Activated CD4-positive, alpha-beta T cell treated with anti-CD3 and anti-CD28 coated beads, Interleukin-2, Interleukin-4, amounts not matched to agents 100 ng/mL and 50 ng/mL, durations not matched to agents 16 hours and 8 hours (primary cell): ENCODE data around the gene SLC30A3.
"Not testable (repeated sequence)": the region's sequence is repeated elsewhere in the genome, so short reads cannot be mapped to it uniquely, and the experiment has no call there.

Source experiments
- DNase-seq: peaks from one replicate; pipeline ENCODE4 v3.0.0-alpha.2; 2020; ENCODE audit warnings: low spot score

SLC30A3 gene

GRCh38 chr2:27262379-27263286 is at the start of gene SLC30A3:
SLC30A3 (minus strand) TSS chr2:27263047; CDS start chr2:27262906, 141 bp downstream.
- DNase-seq: peak; percentile 63

DNA sequence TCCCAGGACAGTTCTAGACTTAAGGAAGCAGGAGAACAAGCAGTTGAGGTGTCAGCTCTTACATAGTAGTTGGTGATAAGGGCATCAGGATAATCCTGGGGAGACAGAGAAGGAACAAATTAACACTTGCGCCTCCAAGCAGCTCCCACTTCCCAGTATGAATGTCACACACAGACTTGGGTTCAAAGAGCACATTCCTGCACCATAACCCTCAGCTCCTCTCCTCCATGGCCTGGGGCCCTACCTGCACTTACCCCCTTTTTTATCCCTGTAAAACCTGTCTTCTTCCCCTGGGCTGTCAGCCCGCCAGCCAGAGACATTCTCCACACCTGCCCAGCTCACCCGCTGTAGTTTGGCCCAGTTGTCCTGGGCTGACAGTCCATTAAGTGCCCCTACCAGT is 49.3 kb upstream of the SLC30A3 start:
- DNase-seq: no peak

- no peak for DNase-seq
Measured at GRCh38 chr2:27309651-27310050, 46.8 kb upstream of the SLC30A3 start.

- no peak for DNase-seq
Measured at GRCh38 chr2:27308359-27308881, 45.6 kb upstream of the SLC30A3 start, which contains the start of gene UCN. UCN (minus strand) TSS chr2:27308445; CDS start chr2:27307895, 550 bp downstream.

DNA sequence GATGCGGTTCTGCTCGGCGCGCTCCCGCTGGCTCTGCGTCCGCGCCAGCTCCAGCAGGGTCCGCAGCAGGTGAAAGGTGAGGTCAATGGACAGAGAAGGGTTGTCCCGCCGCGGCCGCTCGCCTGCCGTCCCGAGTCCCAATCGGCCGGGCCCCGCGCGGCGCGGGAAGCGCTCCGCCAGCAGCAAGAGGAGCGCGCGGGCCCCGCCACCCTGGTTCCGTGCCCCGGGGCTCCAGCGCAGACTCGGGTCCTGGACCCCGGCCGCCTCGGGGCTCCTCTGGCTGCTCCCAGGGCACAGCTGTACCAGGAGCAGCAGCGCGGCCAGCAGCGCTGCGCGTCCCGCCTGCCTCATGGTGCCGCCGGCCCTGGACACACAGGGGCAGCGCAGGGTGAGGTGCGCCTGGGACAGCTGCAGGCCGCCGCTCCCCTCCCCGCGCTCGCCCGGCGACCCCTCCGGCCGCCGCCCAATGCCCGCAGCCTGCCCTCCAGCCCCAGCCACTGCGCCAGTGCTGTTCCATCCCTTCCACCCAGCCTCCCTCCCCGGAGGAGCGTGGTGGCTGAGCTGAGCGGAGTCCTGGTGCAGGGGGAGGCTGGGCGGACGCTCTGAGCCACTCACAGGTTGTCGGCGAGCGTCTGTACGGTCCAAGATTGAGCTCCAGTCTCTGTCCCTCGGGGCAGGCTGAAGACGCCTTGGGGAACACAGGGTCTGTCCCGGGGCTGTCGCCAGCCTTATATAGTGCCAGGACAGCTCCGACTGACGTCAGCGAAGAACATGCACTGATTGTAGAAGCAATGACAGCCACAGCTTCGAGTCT is 44.9 kb upstream of the SLC30A3 start:
- DNase-seq: no peak

- no peak for DNase-seq
Measured at GRCh38 chr2:27307287-27307544, 44.4 kb upstream of the SLC30A3 start.

DNA sequence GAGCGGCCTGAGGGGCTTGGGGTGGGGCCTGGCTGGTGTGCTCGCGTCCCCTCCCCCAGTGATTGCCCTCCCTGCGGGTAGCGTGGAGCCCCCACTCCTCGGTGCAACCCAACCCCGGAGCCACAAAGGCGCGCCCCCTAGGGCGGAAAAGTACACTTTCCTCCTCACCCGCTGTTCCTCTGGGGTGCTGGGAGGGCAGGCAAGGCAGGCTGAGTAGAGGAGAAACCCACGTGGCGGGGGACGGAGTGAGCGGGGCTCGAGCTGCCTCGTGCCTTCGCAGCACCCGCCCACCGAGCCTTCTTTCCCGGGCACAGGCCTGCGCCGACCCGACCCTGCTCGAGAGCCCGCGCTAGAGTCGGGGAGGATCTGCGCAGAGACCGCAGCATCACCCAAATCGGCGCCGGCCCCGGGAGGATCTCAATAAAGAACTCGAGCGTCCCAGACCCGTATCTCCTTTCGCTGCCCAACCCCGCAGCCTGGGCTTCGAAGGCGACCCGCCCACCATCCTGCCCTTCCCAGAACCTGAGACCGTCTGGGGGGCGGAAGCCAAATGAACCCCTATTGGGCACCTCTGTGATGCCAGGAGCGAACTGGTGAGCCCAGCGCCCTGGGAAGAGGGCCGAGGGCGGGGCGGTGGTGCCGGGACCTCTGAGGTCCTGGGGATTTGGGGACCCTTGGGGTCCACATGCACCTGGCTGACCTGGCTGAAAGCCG is 43.9 kb upstream of the SLC30A3 start:
- peak; percentile 5 for DNase-seq

GRCh38 chr2:27306136-27306535 is 43.3 kb upstream of the SLC30A3 start:
- no peak for DNase-seq

- DNase-seq: no peak
Measured at GRCh38 chr2:27305516-27305915, 42.7 kb upstream of the SLC30A3 start.

DNA sequence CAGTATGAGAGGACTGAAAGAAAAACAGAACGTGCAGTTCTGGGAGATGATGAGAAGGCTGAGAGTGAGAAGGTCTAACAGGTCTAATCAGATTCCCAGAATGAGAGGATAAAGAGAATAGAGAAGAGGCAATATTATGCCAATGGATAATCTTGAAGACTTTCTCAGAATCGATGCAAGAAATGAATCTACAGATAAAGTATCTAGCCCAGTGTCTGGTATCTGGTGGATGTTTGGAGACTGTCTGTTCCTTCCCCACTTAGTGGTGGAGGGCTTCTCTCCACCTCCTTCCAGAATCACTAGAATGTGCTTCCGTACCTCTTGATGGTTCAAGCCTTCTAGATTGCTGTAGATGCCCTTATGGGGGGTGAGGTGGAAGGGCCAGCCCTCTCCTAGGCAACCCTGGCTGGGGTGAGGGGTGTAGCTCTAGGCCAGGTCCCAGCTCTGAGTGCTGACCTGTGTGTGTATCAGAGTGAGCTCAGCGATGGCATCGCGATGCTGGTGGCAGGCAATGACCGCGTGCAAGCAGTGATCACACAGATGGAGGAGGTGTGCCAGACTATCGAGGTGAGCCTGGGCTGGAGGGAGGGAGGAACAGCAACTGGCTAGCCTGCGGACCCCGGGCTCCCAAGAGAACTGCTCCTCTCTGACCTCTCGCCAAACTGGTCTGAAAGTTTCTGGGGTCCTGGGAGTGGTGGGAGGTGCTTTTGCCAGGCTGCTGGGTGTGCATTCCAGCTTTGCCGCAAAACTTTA is 41.8 kb upstream of the SLC30A3 start:
- DNase-seq: no peak

DNA sequence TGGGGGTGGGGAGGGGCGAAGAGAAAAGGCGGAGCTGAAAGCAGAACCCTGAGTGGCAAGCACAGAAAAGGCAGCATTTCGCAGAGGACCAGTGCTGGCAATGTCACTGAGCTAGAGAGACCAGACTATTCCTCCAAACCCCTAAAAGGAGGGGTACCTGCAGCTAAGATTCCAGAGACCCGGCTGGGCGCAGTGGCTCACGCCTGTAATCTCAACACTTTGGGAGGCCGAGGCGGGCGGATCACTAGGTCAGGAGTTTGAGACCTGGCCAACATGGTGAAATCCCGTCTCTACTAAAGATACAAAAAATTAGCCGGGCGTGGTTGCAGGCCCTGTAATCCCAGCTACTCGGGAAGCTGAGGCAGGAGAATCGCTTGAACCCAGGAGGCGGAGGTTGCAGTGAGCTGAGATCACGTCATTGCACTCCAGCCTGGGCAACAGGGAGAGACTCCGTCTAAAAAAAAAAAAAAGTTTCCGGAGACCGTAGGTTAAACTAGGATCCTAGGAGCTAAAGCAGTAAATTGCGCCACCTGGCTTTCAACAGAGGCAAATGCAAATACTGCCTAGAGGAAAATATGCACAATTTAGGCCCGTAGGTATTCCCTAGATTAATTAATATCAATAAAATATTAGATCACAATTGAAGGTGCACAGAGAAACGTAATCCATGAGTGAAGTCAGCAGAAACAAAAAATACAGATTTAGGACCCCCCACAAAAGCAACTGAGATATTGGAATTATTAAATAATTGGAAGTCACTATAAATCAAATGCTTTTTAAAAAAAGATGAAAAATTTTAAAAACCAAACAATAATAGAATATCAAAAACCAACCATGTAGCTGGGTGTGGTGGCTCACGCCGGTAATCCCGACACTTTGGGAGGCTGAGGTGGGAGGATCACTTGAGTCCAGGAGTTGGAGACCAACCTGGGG is 40.5 kb upstream of the SLC30A3 start:
- DNase-seq: peak; percentile 70

DNA sequence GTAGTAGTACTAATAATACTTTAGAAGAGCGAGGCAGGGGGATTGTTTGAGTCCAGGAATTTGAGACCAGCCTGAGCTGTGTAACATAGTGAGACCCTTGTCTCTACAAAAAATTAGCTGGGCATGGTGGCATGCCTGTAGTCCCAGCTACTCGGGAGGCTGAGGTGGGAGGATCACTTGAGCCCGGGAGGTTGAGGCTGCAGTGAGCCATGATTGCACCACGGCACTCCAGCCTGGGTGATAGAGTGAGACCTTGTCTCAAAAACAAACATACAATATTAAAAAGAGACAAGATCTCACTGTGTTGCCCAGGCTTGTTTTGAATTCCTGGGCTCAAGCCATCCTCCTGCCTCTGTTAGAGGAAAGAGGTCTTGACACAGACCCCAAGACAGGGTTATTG is 37.8 kb upstream of the SLC30A3 start:
- not testable (repeated sequence) for DNase-seq

DNA sequence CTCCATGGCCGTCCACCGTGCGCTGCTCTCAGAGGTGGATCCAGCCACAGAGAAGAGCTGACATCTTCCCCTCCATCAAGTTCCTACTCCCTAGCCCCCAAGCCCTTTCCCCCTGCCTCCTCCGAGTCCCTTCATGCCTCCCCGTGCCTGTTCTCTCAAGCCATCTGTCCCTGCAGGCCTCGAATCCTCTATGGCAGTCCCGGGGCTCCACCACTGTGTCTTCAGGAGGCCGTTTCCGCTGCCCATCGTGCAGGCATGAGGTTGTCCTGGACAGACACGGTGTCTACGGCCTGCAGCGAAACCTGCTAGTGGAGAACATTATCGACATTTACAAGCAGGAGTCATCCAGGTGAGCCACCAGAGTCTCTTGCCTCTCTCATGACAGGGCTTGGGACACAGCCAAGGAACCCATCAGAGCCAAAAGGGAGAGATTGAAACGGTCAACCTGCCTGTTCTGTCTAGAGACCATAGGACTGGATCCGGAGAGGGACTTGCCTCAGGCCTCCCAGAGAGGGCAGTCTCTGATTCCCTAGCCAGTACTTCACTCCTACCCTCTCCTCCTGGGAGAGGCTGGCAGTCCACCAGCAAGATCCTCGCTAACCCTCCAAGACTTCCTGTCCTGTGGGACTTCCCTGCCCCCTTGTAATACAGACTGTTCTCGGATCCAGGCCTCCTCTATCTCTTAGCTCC is 35.7 kb upstream of the SLC30A3 start:
- no peak for DNase-seq

- DNase-seq: no peak
Measured at GRCh38 chr2:27297195-27297594, 34.3 kb upstream of the SLC30A3 start.

DNA sequence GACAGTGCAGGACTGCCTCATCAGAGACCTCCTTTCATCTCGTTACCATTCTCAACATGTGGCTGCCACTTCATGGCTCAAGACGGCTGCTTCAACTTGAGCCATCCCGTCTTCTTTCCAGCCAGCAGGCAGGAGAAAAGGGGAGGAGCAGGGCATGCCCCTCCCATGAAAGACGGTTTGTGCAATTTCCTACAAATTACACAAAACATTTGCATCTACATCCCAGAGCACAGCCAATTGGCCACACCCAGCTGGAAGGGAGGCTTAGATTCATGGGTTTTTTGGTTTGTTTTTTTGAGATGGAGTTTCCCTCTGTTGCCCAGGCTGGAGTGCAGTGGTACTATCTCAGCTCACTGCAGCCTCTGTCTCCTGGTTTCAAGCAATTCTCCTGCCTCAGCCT is 33.6 kb upstream of the SLC30A3 start:
- no peak for DNase-seq

- no peak for DNase-seq
Measured at GRCh38 chr2:27294928-27295327, 32.1 kb upstream of the SLC30A3 start.

DNA sequence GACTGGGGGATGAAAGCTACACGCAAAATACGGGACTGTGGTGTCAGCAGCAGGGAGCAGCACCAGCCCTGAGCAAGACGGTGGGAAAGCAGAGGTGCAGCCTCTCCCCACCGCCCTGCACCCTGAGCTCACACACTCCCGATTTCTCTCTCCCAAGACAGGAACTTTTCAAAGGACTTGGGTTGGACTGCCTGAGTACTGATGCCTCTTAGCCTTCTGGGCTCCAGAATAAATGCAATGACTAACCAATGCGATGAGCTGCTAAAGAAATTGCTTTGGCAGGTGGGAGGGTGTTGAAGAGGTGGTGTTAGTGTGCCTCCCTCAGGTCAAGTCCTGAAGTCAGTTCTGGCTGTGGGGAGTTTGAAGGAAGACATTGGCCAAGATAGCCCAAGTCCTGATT is 29.0 kb upstream of the SLC30A3 start:
- DNase-seq: no peak

DNA sequence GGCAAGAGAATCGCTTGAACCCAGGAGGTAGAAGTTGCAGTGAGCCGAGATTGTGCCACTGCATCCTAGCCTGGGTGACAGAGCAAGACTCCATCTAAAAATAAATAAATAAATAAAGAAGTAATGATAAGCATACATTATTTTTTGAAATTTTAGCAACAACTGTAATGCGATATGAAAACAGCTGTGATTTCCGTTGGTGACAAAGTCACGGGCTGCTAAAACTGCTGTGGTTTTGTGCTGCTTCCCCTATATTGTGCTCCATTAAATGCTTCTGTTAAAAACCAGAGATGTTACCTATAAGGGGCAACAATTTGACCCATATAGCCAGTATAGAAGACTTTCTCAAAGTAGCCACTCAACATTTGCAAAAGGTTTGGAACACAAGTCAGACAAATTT is 27.7 kb upstream of the SLC30A3 start:
- DNase-seq: no peak

- DNase-seq: no peak
Measured at GRCh38 chr2:27288610-27289009, 25.8 kb upstream of the SLC30A3 start.

- no peak for DNase-seq
Measured at GRCh38 chr2:27285481-27285880, 22.6 kb upstream of the SLC30A3 start.
